Lower leg skin (tissue), 4 donors: ENCODE data around the gene ZNF462. TPM values are rescaled to one million over a fixed set of nuclear protein-coding genes. Genes with fewer than 3 reads are reported as not detected.

Experiments used
- DNase-seq, 2 donors: peaks; one replicate each; pipeline ENCODE4 v3.0.0-alpha.2; 2019; ENCODE audit warnings: low spot score in 2 of 2
- H3K4me3 ChIP-seq: fragments of 200-600 bp; sonication (generic); 2 replicates; pipeline ENCODE4 v1.5.1; 2017; ENCODE audit warnings: mild to moderate bottlenecking, low read depth; ENCODE audit not compliant: poor library complexity, severe bottlenecking
- CTCF ChIP-seq, 3 donors: fragments of 450-650 bp; IDR thresholded peaks; one replicate each; pipeline ENCODE4 v1.5.1; 2016; ENCODE audit warnings: antibody characterized with exemption in 3 of 3, mild to moderate bottlenecking in 3 of 3, moderate library complexity in 2 of 3
- POLR2A ChIP-seq, 2 donors: fragments of 450-650 bp; IDR thresholded peaks; one replicate each; pipeline ENCODE4 v1.6.1; 2016 to 2017; ENCODE audit warnings: antibody characterized with exemption in 2 of 2, mild to moderate bottlenecking in 1 of 2, moderate library complexity in 1 of 2
- WGBS, 2 donors: methylation state at CpG; one replicate each; pipeline ENCODE4 v1.1.5; 2018; 5-methylcytosine and 5-hydroxymethylcytosine counted together
- intact Hi-C: fragments of 100-400 bp; cut with DNase I; formaldehyde crosslinking; loops from one replicate; pipeline ENCODE4 v1.15.0; 2023; ENCODE audit warnings: low total_unique reads
- total RNA-seq, 4 donors: library from RNA; depleted of rRNA; stranded (reverse); fragments of >200 nt; gene quantifications; one replicate each; pipeline ENCODE4 v1.1.0, GENCODE V29; 2016

Gene ZNF462, protein sequence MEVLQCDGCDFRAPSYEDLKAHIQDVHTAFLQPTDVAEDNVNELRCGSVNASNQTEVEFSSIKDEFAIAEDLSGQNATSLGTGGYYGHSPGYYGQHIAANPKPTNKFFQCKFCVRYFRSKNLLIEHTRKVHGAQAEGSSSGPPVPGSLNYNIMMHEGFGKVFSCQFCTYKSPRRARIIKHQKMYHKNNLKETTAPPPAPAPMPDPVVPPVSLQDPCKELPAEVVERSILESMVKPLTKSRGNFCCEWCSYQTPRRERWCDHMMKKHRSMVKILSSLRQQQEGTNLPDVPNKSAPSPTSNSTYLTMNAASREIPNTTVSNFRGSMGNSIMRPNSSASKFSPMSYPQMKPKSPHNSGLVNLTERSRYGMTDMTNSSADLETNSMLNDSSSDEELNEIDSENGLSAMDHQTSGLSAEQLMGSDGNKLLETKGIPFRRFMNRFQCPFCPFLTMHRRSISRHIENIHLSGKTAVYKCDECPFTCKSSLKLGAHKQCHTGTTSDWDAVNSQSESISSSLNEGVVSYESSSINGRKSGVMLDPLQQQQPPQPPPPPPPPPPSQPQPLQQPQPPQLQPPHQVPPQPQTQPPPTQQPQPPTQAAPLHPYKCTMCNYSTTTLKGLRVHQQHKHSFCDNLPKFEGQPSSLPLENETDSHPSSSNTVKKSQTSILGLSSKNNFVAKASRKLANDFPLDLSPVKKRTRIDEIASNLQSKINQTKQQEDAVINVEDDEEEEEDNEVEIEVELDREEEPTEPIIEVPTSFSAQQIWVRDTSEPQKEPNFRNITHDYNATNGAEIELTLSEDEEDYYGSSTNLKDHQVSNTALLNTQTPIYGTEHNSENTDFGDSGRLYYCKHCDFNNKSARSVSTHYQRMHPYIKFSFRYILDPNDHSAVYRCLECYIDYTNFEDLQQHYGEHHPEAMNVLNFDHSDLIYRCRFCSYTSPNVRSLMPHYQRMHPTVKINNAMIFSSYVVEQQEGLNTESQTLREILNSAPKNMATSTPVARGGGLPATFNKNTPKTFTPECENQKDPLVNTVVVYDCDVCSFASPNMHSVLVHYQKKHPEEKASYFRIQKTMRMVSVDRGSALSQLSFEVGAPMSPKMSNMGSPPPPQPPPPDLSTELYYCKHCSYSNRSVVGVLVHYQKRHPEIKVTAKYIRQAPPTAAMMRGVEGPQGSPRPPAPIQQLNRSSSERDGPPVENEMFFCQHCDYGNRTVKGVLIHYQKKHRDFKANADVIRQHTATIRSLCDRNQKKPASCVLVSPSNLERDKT (N-terminal part only)
- total RNA-seq: 10 to 100 TPM; 13.3 to 19.9 (median 16.2) TPM

DNA sequence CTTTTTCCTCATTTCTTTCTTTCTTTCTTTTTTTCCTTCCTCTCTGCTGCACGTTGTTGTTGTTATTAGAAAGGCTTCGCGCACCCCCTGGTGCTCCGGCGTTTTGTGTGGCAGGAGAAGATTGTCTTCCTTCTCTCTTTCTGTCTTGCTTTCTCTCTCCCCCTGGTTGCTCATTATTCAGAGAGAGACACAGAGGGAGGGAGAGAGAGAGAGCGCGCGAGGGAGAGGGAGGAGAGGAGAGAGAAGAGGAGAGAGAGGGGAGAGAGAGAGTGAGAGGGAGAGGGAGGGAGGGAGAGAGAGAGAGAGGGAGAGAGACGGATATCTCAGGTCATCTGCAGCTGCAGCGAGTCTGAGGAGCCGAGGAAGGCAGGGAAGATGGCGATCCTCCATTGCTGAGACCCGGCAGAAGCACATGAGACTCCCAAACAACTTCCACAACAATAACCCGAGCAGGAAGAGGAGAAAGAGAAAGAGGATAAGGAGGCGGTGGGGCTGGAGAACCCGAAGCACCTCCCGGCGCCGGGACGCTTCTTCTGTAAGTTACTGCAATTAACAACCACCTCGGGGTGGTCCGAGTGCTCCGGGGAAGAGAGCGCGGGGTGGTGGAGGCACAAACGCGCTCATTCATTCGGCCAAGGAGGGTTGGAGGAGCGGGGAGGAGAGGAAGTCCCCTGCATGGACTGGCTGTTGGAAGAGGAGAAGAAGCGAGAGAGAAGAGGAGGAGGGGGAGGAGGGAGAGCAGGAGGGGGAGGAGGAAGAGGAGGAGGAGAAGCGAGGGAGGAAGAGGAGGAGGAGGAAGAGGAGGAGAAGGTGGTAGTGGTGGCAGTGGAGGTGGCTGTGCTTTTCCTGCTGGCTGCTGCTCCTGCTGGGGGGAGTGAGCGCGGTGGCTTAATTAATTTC is at the start of gene ZNF462:
Gene ZNF462 (plus strand): TSS at position 346 of the 900 bp plus-strand sequence. CDS start 60,218 bp downstream, outside the sequence.
- intact Hi-C loops: no loop called here
- peak in 1 of 2 donors; percentile 86 for DNase-seq
- H3K4me3 ChIP-seq: peak within 1 kb of the TSS; percentile 78
- no peak for TF ChIP-seq POLR2A (IDR thresholded peaks at IDR 0.05)
- TF ChIP-seq CTCF (IDR thresholded peaks at IDR 0.05): no peak
- WGBS, 2 donors: 1 to 2% methylated on average over 33 of the region's 33 CpGs

DNA sequence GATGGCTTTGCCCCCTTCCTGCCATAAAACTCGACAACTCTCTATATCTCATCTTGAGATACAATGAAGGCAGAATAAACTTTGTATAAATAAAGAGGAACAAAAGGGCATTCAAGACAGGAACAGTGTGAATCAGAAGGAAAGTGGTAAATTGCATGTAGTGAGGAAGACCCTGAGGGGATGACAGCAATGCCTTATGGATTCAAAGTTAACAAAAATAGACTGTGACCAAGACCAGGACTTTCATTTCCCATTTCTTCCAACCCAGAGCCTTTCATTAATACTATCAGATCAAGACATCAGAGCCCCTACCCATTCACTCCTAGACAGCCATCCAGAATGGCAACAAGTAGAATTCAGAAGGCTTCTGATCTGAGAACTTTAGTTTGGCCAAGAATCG is 46.4 kb upstream of the ZNF462 start:
- H3K4me3 ChIP-seq: no peak overlapping the region
- no peak for DNase-seq
- TF ChIP-seq POLR2A (IDR thresholded peaks at IDR 0.05): no peak
- TF ChIP-seq CTCF (IDR thresholded peaks at IDR 0.05): no peak
- WGBS, 2 donors: 56 to 57% methylated on average over 2 of the region's 2 CpGs
- intact Hi-C loops: no loop called here

- no peak overlapping the region for H3K4me3 ChIP-seq
- WGBS, 2 donors: 92 to 97% methylated on average over 5 of the region's 5 CpGs
- intact Hi-C loops: no loop called here
- TF ChIP-seq CTCF (IDR thresholded peaks at IDR 0.05) (no peak), POLR2A (IDR thresholded peaks at IDR 0.05) (no peak)
- no peak for DNase-seq
These were observed 44.9 kb upstream of the ZNF462 start for GRCh38 chr9:106818034-106818433.

- no peak for DNase-seq
- WGBS, 2 donors: 14 to 26% methylated on average over 1 of the region's 1 CpG
- intact Hi-C loops: no loop called here
- no peak overlapping the region for H3K4me3 ChIP-seq
- TF ChIP-seq CTCF (IDR thresholded peaks at IDR 0.05) (no peak), POLR2A (IDR thresholded peaks at IDR 0.05) (no peak)
These were observed 42.1 kb upstream of the ZNF462 start for GRCh38 chr9:106820866-106821265.

DNA sequence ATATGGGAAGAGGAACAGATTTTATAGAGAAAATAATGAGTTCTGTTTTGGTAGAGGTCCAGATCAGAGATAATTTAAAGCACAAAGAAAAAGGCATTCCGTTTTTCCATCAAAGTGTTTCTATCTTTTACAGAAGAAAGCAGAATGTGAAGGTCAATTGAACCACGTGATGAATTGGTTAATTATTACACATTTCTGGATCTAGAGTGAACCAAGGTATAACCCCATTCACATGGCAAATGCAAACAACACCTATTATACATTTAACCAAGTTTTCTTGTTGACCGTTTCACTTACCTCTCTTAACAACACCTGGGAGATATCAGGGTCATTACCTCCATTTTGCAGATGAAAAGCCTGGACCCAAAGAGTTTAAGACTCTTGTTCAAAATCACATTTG is 34.9 kb upstream of the ZNF462 start:
- no peak for DNase-seq
- TF ChIP-seq POLR2A (IDR thresholded peaks at IDR 0.05): no peak
- TF ChIP-seq CTCF (IDR thresholded peaks at IDR 0.05): no peak
- WGBS, 2 donors: 88 to 90% methylated on average over 3 of the region's 3 CpGs
- intact Hi-C loops: no loop called here
- H3K4me3 ChIP-seq: no peak overlapping the region
